Transverse colon (tissue), 4 donors: ENCODE measurements around the gene TMTC2.

ENCODE experiments used
- POLR2A ChIP-seq: fragments of 450-650 bp; IDR thresholded peaks from one replicate; pipeline ENCODE4 v1.6.1; 2016; ENCODE audit warnings: antibody characterized with exemption, mild to moderate bottlenecking, moderate library complexity
- POLR2AphosphoS5 ChIP-seq, 3 donors: sonication (generic); formaldehyde crosslinking; IDR thresholded peaks; one replicate each; pipeline ENCODE4 v1.6.1; 2016; ENCODE audit warnings: antibody characterized with exemption in 3 of 3
- TF ChIP-seq, protein P1 (sequence below), 5 experiments: fragments of 200-600 bp in 3 of 5; fragments of 450-650 bp in 2 of 5; sonication (generic) in 3 of 5; IDR thresholded peaks; 1 replicate in 2 of 5; 2 replicates in 3 of 5; pipeline ENCODE4 v1.5.1; 2016 to 2017; ENCODE audit warnings: antibody characterized with exemption in 5 of 5, inconsistent platforms in 3 of 5, mild to moderate bottlenecking in 2 of 5, moderate library complexity in 1 of 5

DNA sequence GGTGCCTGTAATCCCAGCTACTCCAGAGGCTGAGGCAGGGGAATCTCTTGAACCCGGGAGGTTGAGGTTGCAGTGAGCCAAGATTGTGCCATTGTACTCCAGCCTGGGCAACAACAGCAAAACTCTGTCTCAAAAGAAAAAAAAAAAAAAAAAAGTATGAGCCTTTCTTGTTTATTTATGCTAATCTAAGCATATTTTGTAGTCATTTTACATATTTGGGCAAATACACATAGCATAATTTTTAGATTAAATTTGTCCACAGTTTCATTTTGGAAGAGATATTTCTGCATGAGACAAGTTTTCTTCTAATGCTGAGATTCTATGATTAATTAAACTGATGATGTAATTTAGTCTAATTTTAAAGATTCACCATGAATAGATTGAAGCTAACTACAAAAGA is 494.4 kb downstream of the TMTC2 start:
- TF ChIP-seq POLR2AphosphoS5 (IDR thresholded peaks at IDR 0.05), result no peak
- TF ChIP-seq, protein P1, sequence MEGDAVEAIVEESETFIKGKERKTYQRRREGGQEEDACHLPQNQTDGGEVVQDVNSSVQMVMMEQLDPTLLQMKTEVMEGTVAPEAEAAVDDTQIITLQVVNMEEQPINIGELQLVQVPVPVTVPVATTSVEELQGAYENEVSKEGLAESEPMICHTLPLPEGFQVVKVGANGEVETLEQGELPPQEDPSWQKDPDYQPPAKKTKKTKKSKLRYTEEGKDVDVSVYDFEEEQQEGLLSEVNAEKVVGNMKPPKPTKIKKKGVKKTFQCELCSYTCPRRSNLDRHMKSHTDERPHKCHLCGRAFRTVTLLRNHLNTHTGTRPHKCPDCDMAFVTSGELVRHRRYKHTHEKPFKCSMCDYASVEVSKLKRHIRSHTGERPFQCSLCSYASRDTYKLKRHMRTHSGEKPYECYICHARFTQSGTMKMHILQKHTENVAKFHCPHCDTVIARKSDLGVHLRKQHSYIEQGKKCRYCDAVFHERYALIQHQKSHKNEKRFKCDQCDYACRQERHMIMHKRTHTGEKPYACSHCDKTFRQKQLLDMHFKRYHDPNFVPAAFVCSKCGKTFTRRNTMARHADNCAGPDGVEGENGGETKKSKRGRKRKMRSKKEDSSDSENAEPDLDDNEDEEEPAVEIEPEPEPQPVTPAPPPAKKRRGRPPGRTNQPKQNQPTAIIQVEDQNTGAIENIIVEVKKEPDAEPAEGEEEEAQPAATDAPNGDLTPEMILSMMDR (IDR thresholded peaks at IDR 0.05), result no peak
- no peak for TF ChIP-seq POLR2A
